Left renal cortex interstitium (tissue), 4 donors: Measurements from ENCODE around the gene KRTAP10-10. TPM values are rescaled to one million over a fixed set of nuclear protein-coding genes. Genes with fewer than 3 reads are reported as not detected.
"Not testable (repeated sequence)": the region's sequence is repeated elsewhere in the genome, so short reads cannot be mapped to it uniquely, and the experiment has no call there.

Experiments
- DNase-seq, 4 donors: peaks; one replicate each; pipeline ENCODE4 v3.0.0-alpha.2; 2013; ENCODE audit warnings: low read depth in 4 of 4, low spot score in 2 of 4, missing footprints in 1 of 4
- polyA plus RNA-seq, 4 donors: library from polyadenylated mRNA; unstranded; fragments of 120-200 nt; gene quantifications; one replicate each; pipeline ENCODE4 v1.2.1, GENCODE V29; 2013; ENCODE audit not compliant: insufficient read length in 4 of 4

Gene KRTAP10-10
- polyA plus RNA-seq, 4 donors, result not detected

DNA sequence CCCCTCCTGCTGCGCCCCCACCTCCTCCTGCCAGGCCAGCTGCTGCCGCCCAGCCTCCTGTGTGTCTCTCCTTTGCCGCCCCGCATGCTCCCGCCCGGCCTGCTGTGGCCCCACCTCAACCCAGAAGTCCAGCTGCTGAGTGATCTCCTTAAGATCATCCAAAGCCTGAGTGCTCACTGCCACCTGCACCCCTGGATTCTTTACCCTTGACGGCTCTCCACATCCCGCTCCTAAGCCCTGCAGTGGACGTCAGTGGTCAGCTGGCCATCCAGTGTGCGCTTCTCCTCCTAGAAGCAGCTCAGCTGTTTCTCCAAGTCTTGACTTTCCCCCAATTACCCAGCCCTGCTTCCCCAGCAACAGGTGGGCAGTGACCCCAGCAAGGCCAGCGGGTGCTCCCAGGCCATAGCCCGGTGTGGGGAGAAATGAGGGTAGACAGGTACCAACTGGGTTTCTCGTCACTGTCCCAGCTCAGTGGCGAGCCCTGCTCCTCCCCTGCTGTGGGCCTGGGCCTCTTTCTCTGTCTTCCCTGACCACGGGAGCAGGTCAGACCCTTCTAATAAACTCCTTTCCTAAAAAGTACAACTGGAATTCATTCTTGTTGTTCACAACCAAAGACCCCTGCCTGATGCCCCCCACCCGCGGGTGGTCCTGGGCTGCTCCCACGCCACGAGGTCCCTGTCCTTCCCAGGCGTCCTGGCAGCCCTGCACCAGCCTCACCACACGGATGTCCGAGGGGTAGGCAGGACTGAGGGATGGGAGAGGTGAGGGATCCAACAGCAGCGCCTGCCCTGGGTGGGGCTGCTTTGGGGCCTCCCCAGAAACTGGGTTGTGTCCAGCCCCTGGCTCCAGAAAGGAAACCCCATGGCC is 35.3 kb upstream of the KRTAP10-10 start:
- DNase-seq, result no peak

DNA sequence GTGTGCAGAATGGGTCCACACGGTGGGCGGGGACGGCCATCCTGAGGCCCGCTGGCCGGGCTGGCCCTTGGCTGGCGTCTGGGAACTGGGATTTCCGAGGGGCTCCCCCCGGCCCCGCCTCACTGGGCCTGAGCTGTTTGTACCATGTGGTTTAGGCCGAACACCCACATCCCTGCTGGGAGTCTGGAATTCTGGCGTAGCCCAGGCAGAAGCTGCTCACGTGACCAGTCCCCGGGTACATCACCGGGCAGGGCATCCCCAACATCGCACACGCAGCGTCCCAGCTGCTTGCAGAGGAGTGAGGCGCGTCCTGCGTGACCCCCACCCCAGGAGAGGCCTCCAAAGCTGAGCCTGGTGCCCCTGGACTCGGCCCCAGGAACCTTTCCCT is 34.7 kb upstream of the KRTAP10-10 start:
- no peak for DNase-seq

GRCh38 chr21:44603109-44603875 is 33.9 kb upstream of the KRTAP10-10 start:
- DNase-seq, result no peak

DNA sequence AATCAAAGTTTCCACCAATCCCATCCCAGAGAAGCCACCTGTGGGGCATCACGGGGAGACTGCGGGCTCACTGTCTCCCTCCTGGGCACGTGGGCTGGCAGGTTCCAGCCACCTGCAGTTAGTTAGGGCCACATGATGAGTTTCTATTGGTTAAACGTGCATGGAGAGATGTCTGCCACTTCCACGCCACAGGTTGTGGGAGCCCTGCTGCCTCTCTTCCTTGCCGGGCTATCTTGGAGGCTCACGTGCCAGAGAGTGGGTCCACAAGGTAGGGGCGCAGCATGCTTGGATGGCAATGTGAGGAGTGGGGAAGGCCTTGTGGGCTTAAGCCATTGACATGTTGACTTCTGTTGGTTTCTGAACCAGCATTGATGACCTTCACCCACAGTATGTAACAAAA is 33.2 kb upstream of the KRTAP10-10 start:
- DNase-seq, result no peak

GRCh38 chr21:44606495-44606894 is 30.7 kb upstream of the KRTAP10-10 start:
- no peak for DNase-seq

- DNase-seq, result no peak
These were observed 28.0 kb upstream of the KRTAP10-10 start for GRCh38 chr21:44609193-44609592.

- DNase-seq, result not testable (repeated sequence)
These were observed 26.9 kb upstream of the KRTAP10-10 start for GRCh38 chr21:44610157-44610843.

DNA sequence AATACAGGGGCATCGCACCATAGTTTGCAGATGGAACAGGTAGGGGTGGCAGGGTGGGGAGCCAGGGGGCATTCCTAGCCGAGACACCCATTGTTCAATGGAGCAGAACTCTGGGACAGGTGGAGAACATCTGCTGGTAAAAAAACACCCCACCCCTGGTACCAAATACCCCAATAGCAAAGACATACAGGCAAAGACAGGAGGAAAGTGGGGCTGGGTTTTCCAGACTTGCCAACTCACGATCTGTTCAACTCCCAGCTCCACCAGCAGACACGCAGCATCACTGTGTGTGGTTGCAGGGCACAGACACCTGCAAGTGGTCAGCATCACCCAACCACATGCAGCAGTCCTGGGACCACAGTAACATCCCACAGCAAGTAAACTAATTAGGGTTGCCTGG is 25.6 kb upstream of the KRTAP10-10 start:
- DNase-seq, result no peak

- DNase-seq, result no peak
These were observed 25.1 kb upstream of the KRTAP10-10 start, which contains the start of gene KRTAP10-8 for GRCh38 chr21:44612029-44612486. TSS of gene KRTAP10-8 (plus strand) at chr21:44612079. CDS start at chr21:44612101, 22 bp downstream.

GRCh38 chr21:44612669-44613229 is 24.4 kb upstream of the KRTAP10-10 start:
- DNase-seq, result no peak

- no peak for DNase-seq
These were observed 23.6 kb upstream of the KRTAP10-10 start for GRCh38 chr21:44613386-44614155.

DNA sequence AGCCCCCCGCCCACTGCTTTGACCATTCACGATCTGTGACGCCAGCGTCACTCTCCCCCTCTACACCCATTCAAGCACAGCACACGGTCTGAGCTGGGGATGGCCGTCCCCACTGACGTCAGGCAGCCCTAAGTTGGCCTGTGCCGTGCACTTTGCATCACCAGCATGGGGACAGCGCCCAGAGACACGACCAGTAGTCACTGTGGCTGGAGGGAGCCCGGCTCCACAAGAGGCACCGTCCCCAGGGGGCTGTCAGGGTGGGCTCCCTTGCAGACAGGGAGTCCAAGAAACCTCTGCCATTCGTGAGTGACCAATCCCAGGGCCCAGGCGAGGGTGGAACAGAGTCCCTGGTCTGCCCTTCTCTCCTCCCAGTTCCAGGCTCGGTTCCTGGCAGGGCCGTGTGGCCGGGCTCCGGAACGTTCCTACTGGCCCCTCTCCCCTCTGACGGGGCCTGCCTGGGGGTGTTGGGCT is 23.0 kb upstream of the KRTAP10-10 start:
- DNase-seq, result no peak

- no peak for DNase-seq
These were observed 22.2 kb upstream of the KRTAP10-10 start for GRCh38 chr21:44614961-44615391.

- DNase-seq, result no peak
These were observed 21.7 kb upstream of the KRTAP10-10 start for GRCh38 chr21:44615466-44615865.

DNA sequence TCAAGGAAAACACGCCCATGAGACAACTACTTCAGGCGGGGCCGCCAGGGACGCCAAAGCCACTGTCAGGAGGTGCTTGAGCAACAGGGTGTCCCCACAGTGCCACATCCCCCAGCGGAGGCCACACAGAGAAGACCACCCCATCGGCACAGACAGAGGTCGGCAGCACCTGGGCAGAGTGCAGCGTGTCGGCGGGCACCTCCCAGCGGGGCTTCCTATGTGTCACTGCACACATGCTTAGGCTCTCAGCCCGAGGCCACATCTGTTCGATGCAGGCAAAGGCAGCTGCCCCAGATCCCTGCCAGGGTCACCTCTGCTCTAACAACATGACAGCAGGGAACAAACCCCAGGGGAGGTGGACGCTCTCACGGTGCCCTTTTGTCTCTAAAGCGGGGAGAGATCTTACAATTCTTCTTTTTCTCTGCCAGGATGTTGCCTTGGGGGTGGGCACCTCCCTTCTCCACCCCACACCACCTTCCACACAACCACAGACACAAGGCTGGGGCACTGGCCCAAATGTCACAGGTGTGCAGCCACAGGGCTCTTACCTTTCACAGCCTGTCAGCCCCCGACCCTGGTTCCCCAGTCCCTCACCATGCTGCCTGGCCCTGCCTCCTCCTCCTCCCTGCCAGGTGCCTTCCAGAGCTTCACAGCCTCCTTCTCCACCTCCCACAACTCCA is 21.1 kb upstream of the KRTAP10-10 start:
- DNase-seq, result no peak

GRCh38 chr21:44616591-44616926 is 20.6 kb upstream of the KRTAP10-10 start:
- DNase-seq, result no peak

DNA sequence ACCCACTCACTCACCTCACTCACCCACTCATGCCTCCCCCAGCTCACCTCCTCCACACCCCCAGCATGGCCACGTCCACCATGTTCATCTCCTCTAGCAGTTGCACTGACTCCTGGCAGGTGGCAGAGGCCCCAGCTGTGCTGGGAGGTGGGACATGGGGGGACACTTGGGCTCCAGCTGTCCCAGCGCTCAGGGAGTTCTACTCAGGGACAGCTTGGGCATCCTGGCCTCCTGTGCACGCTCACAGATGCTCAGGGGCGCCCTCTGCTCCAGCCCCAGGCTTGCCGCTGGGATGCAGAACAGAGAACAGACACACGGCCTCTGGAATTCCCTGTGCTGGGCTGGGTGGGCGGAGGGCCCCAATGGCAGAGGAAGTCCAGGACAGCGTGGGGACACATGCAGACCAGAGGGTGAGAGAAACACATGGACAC is 20.1 kb upstream of the KRTAP10-10 start:
- DNase-seq, result no peak

- DNase-seq, result no peak
These were observed 18.7 kb upstream of the KRTAP10-10 start for GRCh38 chr21:44618504-44618903.

DNA sequence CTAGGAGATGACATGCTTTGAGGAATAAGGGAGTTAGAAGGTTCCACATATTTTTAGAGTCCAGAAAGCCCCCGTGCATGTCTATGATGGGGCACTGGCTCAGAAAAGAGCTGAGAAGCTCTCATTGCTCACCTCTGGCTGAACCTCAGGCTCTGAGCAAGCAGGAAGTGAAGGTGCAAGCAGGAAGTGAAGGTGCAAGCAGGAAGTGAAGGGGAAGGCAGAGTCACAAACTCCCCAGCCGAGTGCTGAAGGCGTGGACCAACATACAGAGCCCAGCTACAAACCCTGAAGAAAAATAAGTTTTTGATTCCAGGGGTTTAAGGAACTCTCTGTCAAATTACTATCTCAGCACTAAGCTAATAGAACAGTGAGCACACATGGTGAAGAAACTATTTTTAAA is 18.2 kb upstream of the KRTAP10-10 start:
- no peak for DNase-seq
